Neural cell (in vitro differentiated cells): Measurements from ENCODE around the gene ZFP3. TPM values are rescaled to one million over a fixed set of nuclear protein-coding genes. Genes with fewer than 3 reads are reported as not detected.

ENCODE experiments used
- H2AFZ ChIP-seq: fragments of 200-600, 300-800 bp; sonication (generic), shearing (Covaris generic); 2 replicates; pipeline ENCODE4 v1.6.0; 2014; ENCODE audit warnings: low read depth, mild to moderate bottlenecking, antibody characterized with exemption, low read length, moderate library complexity
- H3F3A ChIP-seq: fragments of 200-600 bp; shearing (Covaris generic); 2 replicates; pipeline ENCODE4 v1.6.1; 2016; ENCODE audit warnings: mild to moderate bottlenecking, moderate library complexity, mixed read lengths, antibody characterized with exemption, low read length; ENCODE audit not compliant: insufficient read depth, poor library complexity, severe bottlenecking
- H3K27ac ChIP-seq: fragments of 200-600, 300-800 bp; sonication (generic), shearing (Covaris generic); 2 replicates; pipeline ENCODE4 v1.5.1; 2014; ENCODE audit warnings: mild to moderate bottlenecking, low read length, moderate library complexity
- H3K27me3 ChIP-seq: fragments of 300-800, 200-600 bp; sonication (generic), shearing (Covaris generic); 2 replicates; pipeline ENCODE4 v1.6.0; 2014; ENCODE audit warnings: mild to moderate bottlenecking, low read depth, low read length, moderate library complexity; ENCODE audit not compliant: insufficient read depth
- H3K36me3 ChIP-seq: fragments of 300-800, 200-600 bp; sonication (generic), shearing (Covaris generic); 2 replicates; pipeline ENCODE4 v1.5.1; 2014; ENCODE audit warnings: mild to moderate bottlenecking, antibody characterized with exemption, low read length, moderate library complexity; ENCODE audit not compliant: insufficient read depth
- H3K4me2 ChIP-seq: fragments of 300-800, 200-600 bp; sonication (generic), shearing (Covaris generic); 2 replicates; pipeline ENCODE4 v1.6.0; 2014; ENCODE audit warnings: mild to moderate bottlenecking, low read length
- H3K4me3 ChIP-seq: fragments of 300-800, 200-600 bp; sonication (generic), shearing (Covaris generic); 2 replicates; pipeline ENCODE4 v1.5.1; 2014; ENCODE audit warnings: mild to moderate bottlenecking, low read length, moderate library complexity
- H3K79me2 ChIP-seq: fragments of 200-600 bp; shearing (Covaris generic); replicated peaks from 2 replicates; pipeline ENCODE4 v1.6.0; 2014; ENCODE audit warnings: mild to moderate bottlenecking, low read length, moderate library complexity; ENCODE audit not compliant: insufficient read depth
- H3K9ac ChIP-seq: fragments of 300-800, 200-600 bp; sonication (generic), shearing (Covaris generic); 2 replicates; pipeline ENCODE4 v1.6.1; 2016; ENCODE audit warnings: mild to moderate bottlenecking, low read length, mixed read lengths
- H3K9me2 ChIP-seq: fragments of 200-600 bp; shearing (Covaris generic); 2 replicates; pipeline ENCODE4 v1.6.1; 2016; ENCODE audit warnings: mild to moderate bottlenecking, low read length, mixed read lengths; ENCODE audit not compliant: insufficient read depth
- H3K9me3 ChIP-seq: fragments of 200-600, 300-800 bp; sonication (generic), shearing (Covaris generic); 2 replicates; pipeline ENCODE4 v1.6.1; 2016; ENCODE audit warnings: mild to moderate bottlenecking, mixed run types, low read length, moderate library complexity, mixed read lengths
- H4K20me1 ChIP-seq: fragments of 200-600 bp; shearing (Covaris generic); 2 replicates; pipeline ENCODE4 v1.6.1; 2016; ENCODE audit warnings: mild to moderate bottlenecking, mixed run types; ENCODE audit not compliant: insufficient read depth
- CTCF ChIP-seq: fragments of 450-650 bp; IDR thresholded peaks from 2 replicates; pipeline ENCODE4 v1.5.1; 2014; ENCODE audit warnings: antibody characterized with exemption, mild to moderate bottlenecking, moderate library complexity; ENCODE audit not compliant: poor library complexity, severe bottlenecking
- EP300 ChIP-seq: fragments of 450-650 bp; conservative IDR thresholded peaks from 2 replicates; pipeline ENCODE4 v1.6.1; 2014; ENCODE audit warnings: antibody characterized with exemption, mild to moderate bottlenecking, moderate library complexity; ENCODE audit not compliant: poor library complexity, severe bottlenecking
- EZH2 ChIP-seq: fragments of 200-600, 300-800 bp; shearing (Covaris generic), sonication (generic); IDR thresholded peaks from 2 replicates; pipeline ENCODE4 v1.6.1; 2014; ENCODE audit warnings: antibody characterized with exemption, low read length, borderline replicate concordance, mild to moderate bottlenecking; ENCODE audit not compliant: insufficient read depth, poor library complexity, severe bottlenecking
- MXI1 ChIP-seq: fragments of 450-650 bp; conservative IDR thresholded peaks from 2 replicates; pipeline ENCODE4 v1.6.1; 2014; ENCODE audit warnings: antibody characterized with exemption, mild to moderate bottlenecking; ENCODE audit not compliant: poor library complexity, severe bottlenecking
- POLR2AphosphoS5 ChIP-seq: IDR thresholded peaks from 2 replicates; pipeline ENCODE4 v1.6.1; 2012
- RAD21 ChIP-seq: fragments of 450-650 bp; conservative IDR thresholded peaks from 2 replicates; pipeline ENCODE4 v1.6.1; 2014; ENCODE audit warnings: antibody characterized with exemption, mild to moderate bottlenecking, moderate library complexity
- SMC3 ChIP-seq: fragments of 450-650 bp; conservative IDR thresholded peaks from 2 replicates; pipeline ENCODE4 v1.6.1; 2014; ENCODE audit warnings: antibody characterized with exemption, mild to moderate bottlenecking, moderate library complexity; ENCODE audit not compliant: poor library complexity
- TAF1 ChIP-seq: IDR thresholded peaks from 2 replicates; pipeline ENCODE4 v1.6.1; 2012; ENCODE audit warnings: low read depth
- polyA plus RNA-seq: library from polyadenylated mRNA; depleted of rRNA; stranded (reverse); fragments of >200 nt; gene quantifications from 2 replicates; pipeline ENCODE4 v1.2.3, GENCODE V29; 2014
- TF ChIP-seq, protein P1 (sequence below): IDR thresholded peaks from 2 replicates; pipeline ENCODE4 v1.6.1; 2012; ENCODE audit warnings: borderline replicate concordance

The ZFP3 gene
- polyA plus RNA-seq, 1 donor from 2014 or later, result 0.05 TPM

- no peaks in the 10 kb centered on the region for H4K20me1 ChIP-seq
Observed at GRCh38 chr17:5111402-5112204, 33.3 kb downstream of the ZFP3 start, which contains the start of gene ZNF232. ZNF232 (minus strand) TSS chr17:5111878; CDS start chr17:5111822, 56 bp downstream.

More at GRCh38 chr17:5111402-5112204, 33.3 kb downstream of the ZFP3 start, which contains the start of gene ZNF232:
- H3K27me3 ChIP-seq, result no peaks in the 10 kb centered on the region
- H3F3A ChIP-seq, result no peaks in the 10 kb centered on the region
- H3K9me2 ChIP-seq, result no peaks in the 10 kb centered on the region
- H3K36me3 ChIP-seq, result peaks cover 11% of the 10 kb centered on the region
- peak within 1 kb of the TSS; percentile 66 for H3K4me2 ChIP-seq
- H2AFZ ChIP-seq, result peak within 1 kb of the TSS; percentile 93
- no peaks in the 10 kb centered on the region for H3K9me3 ChIP-seq
- H3K9ac ChIP-seq, result peak within 1 kb of the TSS; percentile 92
- TF ChIP-seq RAD21 (peak; percentile 35), EZH2 (no peak), CTCF (no peak), SMC3 (no peak), POLR2AphosphoS5 (peak; percentile 98), MXI1 (peak; percentile 93), TAF1 (peak; percentile 86), EP300 (peak; percentile 44)
- TF ChIP-seq, protein P1, sequence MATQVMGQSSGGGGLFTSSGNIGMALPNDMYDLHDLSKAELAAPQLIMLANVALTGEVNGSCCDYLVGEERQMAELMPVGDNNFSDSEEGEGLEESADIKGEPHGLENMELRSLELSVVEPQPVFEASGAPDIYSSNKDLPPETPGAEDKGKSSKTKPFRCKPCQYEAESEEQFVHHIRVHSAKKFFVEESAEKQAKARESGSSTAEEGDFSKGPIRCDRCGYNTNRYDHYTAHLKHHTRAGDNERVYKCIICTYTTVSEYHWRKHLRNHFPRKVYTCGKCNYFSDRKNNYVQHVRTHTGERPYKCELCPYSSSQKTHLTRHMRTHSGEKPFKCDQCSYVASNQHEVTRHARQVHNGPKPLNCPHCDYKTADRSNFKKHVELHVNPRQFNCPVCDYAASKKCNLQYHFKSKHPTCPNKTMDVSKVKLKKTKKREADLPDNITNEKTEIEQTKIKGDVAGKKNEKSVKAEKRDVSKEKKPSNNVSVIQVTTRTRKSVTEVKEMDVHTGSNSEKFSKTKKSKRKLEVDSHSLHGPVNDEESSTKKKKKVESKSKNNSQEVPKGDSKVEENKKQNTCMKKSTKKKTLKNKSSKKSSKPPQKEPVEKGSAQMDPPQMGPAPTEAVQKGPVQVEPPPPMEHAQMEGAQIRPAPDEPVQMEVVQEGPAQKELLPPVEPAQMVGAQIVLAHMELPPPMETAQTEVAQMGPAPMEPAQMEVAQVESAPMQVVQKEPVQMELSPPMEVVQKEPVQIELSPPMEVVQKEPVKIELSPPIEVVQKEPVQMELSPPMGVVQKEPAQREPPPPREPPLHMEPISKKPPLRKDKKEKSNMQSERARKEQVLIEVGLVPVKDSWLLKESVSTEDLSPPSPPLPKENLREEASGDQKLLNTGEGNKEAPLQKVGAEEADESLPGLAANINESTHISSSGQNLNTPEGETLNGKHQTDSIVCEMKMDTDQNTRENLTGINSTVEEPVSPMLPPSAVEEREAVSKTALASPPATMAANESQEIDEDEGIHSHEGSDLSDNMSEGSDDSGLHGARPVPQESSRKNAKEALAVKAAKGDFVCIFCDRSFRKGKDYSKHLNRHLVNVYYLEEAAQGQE, result peak; percentile 76
- peak within 1 kb of the TSS; percentile 86 for H3K4me3 ChIP-seq
- H3K27ac ChIP-seq, result peak within 1 kb of the TSS; percentile 84
- H3K79me2 ChIP-seq, result peaks cover 14% of the 10 kb centered on the region
